Activated gamma-delta T cell treated with anti-CD3 and anti-CD28 coated beads, Interleukin-2, amount 50 U/mL, for 16 hours (primary cell): ENCODE measurements around the gene VPS16.

ENCODE experiments used
- DNase-seq: peaks from one replicate; pipeline ENCODE4 v3.0.0-alpha.2; 2020; ENCODE audit warnings: low read depth

VPS16 gene

DNA sequence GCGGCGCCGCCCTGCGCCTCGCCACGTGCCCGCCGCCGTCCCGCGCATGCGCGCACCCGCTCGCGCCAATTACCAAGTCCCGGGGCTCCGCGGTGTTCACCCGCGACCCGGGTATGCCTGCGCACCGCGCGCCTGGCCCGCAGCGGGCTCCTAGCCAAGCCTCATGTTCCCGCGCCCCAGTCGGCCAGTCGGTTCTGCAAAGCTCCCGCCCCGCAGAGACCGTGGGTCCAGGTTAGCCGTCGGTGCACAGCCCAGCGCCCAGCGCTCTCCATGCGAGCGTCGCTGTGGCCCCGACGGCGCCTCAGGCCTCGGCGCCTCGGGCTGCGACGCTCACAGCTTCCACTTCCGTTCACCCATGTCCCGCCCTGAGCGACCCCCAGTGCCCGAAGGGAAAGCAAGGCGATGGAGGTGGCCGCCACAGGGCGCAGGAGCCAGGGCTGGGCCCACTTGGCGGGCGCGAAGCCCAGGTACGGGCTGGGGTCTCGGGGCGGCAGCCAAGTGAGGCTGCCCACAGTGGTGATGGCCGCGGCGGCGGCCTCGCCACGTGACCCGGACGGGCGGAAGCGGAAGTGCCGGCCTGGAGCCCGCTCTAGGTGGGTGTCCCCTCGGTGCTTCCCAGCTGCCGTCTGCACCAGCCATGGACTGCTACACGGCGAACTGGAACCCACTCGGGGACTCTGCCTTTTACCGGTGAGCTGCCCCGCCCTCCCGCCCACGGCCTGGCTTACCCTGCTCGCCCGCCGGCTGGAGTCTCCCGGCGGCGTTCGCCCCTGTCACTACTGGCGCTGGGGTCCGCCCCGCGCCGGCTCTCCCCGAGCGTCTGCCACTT, at the start of gene VPS16, which contains the start of gene PCED1A:
Gene VPS16, plus strand, starts transcription at position 608 of the 829 bp plus-strand sequence. Its CDS starts 30 bp downstream, at position 638.
Gene PCED1A, minus strand, starts transcription at position 518 of the 829 bp plus-strand sequence. CDS start 743 bp downstream, outside the sequence.
- peak; percentile 84 for DNase-seq

DNA sequence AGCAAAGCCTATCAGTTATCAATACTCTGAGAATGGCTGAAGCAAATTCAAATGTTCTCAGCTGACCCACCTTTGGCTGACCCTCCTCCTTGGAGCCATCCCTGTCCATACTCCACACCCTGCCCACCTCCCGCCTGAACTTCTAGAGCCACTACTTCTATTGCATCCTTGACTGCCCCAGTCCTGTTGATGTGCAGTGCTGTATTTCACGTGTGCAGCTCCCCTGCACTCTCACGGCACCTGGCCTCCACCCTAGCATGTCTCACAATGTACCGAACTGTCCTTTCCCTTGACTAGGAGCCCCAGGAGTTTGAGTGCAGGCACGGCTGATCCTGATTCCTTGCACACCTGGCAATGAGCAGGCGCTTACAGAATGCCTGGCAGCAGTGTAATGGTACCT, 47.1 kb upstream of the VPS16 start:
- no peak for DNase-seq

DNA sequence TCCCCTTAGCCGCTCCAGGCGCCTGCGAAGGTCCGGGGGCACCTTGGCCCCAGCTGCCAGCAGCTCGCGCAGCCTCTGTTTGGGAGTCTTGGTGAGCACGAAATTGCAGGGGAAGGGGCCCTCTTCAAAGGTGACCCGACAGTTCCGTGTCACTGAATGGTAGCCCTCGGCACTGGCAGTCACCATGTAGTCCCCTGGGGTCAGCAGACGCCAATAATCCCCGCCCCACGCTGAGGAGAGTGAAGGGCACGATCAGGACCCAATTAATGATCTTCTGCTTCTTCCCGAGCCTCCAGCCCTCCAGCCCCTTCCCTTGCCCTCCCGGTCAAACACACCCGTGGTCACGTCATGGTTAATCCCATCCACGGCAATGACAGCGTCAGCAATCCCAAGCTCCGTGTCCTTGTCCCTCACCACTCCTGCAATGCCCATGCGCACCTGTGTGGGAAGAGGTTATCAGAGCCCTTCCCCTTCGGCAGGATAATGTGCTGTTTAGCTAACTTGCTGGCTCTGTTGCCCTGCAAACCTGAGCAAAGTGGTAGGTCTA, 46.3 kb upstream of the VPS16 start:
- no peak for DNase-seq

DNA sequence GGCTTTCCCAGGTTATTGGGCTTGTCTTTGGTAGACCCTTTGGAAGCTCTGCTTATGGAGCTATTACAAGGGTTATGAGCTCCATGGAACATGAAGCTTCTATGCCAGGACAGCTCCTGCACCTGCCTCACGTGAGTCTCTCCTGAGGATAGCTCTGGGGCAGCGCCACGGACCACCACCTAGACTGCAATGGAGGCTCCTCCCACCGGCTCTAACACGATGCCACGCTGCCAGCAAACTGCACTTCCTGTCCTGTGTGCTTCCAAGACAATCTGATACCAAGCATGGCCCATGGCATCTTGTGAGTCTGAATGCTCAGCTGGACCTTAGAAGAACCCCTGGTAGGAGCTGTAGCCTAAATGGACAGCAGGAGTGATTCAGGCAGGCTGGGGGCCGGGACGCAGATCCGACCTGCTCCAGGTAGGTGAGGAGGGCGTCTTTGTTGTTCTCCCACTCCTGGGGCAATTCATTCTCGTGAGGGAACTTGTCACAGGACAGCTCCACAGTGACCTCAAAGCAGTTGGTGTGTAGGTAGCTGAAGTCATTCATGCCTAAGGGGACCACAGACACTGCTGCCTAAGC, 45.6 kb upstream of the VPS16 start:
- DNase-seq: no peak

DNA sequence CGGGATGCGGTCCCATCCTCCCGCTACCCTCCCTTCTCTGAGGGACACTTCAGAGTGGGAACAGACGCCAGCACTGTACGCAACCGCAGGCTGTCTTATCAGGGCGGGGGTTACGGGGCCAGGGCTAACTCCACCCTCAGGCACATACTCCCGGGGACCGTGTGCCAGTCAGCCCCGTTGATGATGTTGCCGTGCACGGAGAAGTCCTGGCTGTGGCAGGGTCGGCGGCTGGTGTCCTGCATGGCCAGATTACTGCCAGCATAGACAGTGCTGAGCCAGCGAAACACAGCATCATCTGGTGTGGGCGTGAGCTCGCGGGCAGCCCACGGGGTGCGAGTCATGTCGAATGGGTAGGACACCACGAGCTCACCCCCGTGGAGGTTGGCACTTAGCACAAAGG, 45.1 kb upstream of the VPS16 start:
- DNase-seq: no peak

DNA sequence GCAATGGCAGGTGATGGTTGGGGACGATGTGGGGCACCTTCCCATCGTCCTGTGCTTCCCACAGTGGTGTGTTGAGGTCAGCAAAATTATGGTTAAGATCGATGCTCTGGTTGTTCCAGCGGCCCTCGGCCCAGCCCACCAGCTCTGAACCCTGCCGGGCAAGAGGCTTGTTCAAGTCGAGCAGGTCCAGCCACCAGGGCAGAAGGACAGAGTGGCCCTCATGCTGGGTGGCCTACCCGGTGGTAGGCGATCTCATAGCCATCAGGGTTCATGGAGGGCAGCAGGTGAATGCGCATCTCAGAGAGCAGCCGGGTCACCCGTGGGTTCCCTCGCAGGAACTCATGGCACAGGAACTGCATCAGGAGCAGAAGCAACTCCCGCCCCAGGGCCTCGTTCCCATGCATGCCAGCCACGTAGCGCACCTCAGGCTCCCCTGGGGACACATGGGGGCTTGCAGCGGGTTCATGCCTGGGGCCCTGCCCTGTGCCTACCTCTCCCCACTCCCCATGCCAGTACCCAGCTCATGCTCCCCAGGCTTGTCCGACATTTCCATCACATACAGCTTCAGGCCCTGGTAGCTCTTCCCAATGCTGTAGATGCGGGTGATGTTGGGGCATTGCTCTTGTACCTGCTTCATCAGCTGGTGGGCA, 44.4 kb upstream of the VPS16 start:
- no peak for DNase-seq

DNA sequence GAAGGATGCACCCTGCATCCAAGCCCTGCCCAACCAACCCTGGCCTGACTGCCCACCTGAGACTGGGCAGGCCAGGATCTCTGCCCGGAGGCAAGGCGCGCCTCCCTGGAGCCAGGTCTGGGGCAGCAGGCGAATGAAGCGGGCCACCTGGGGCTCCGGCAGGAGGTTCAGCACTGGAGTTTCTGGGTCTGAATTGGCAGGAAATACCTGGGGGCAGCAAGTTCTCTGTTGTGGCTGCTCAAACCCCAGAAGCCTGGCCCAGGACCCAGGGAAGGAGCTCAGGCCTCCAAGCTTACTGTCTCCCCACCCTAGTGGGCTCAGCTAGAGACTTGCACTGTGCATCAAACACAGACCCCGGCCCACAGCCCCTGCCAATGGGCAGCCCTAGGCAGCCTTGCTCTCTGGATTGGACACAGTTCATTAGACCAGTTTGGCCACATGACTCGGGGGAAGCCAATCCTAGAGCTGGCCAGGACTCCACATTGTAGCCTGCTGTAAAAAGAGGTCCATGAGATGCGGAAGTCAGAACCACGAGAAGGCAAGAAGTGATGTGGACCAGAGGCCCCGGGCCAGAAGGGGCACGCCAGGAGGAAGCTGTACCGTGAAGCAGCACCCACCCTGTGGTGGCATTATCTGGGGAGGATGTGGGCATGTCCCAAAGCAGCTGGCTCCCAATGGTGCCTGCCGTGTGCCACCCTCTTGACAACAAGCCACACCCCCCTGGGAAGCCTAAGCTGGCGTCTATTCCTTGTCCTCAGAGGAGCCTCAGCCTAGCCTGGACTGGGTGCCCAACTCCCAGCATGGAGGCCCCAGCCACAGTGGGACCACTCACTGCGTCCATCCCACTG, 43.2 kb upstream of the VPS16 start:
- DNase-seq: no peak

DNA sequence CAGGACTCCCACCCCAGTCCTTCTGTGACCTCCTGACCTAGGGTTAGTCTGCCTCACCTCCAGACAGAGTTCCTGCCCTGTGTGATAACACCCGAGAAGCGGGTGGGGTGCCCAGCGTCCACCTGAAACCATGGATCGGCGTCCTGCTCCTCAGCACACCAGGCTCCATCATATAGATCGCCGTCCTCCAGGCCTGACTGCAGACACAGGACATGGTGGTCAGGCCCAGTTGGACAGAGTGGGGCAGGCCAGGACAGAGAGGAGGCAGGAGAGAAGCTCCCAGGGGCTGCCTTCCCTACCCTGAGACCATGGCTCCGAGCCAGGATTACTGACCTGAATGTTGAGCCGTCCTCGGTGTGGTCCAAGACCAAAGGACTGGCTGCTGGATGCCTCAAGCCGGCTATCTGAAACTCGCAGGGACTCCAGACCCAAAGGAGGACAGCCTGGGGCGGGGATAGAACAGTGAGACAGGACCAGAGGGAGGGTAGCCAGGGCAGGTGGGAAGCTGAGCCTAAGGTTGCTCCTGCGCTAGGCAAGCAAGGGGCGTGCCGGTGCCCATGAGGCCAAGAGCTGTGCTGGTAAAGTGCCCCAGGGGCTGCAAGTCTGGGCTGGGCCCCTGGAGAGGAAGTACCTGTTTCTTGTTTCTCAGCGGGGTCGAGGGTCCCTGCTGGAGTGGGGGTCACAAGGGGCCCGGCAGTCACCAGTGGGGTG, 42.3 kb upstream of the VPS16 start:
- no peak for DNase-seq

DNA sequence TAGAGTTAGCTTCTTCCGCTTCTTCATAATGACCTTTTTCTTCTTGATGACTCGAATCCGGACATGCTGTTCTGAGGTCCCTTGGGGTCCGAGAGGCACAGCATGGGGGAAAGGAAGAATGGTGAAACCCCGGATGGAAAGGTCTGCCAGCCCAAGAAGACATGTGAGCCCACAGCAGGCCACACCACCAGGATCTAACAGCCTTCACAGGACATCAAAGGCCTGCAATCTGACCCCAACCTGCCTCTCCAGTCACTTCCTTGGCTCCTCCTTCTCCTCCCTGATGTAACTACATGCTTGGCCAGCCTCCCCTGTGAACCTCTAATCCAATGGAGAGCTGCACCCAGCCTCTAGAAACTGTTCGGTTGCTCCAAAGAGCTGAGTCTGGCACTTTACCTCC, 41.7 kb upstream of the VPS16 start:
- DNase-seq: no peak

DNA sequence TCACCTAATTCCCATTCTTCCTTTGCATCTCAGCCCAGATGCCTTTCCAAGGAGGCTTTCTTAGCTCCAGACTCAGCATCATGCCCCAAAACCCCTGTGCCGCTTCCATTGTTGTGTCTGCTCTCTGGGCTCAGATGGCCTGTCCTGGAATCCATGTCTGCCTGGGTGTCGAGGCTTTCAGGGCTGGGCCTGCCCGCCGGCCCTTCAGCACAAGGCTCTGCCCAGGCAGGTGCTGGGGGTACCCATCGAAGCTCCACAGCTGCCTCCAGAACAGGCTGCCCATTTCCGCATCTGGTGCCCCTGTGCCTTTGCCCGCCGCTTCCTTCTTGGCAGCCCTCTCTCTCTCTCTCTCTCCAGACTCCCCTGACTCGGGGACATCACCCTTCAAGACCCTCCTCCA, 41.3 kb upstream of the VPS16 start:
- DNase-seq: no peak

DNA sequence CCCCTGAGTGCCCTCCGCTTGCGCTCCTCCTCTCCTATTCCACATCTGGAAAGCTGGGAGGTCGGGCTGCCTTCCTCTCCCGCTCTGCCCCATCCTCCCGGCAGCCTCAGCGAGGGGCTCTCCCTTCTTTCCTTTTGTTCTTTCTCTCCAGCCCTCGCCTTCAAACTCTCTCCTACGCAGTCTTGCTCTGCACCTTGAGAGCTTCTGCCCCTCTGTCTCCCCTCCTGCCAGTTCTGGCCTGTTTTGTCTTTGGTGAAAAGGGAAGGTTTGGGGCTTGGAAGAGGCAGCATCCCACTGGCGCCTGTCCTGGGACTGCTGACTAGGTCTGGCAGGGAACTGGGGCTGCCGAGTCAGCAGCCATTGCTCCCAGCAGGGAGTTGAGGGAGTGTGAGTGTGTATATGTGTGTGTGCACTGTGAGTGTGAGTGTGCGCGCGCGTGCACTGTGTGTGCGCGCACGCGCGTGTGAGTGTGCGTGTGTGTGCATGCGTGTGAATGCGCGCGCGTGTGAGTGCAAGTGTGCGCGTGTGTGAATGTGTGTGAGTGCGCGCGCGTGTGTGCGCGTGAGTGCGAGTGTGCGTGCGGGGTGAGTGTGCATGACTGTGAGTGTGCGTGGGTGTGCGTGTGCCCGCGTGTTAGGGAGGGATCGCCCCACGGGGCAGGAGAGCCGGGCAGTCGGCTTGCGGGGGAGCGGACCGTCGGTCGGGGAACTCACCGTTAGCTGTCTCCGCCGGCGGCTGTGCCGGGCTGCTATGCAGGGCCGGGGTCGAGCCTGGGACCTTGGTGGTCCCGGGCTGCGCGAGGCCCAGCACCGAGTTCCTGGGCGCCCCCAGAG, 40.6 kb upstream of the VPS16 start:
- DNase-seq: no peak

DNA sequence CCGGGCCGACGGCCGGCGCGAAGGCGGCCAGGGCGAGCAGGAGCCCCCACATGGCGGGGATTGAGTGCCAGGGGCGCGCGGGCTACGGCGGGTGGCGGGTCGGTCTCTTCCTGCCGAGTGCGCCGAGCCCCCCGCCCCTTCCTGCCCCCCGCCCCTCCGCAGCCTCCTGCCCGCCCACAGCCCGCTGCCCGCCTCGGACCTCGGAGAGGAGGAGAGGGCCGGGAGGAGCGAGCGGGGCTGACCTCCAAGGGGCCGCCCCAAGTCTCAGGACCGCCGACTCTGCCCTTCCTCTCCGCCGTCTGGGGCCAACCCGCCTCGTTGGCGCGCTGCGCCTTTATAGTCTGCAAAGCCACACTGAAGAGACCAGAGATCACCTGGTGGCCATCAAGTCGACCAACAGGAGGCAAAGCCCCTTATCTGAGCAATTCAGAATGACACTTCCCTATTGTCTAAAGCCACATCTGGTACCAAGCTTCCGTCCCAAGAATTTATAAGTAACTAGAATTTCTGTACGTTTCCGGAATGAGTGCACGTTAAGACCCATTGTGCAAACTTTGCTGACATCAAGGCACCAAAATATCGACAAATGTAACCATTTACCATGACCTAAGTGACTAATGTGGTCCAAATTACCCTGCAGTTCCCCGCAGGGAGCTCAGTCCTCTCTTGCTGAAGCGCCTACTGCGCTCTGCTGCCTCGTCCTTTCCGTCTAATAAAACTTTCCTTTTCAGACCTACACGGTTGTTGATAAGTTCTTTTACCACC, 39.8 kb upstream of the VPS16 start, which contains the start of gene CPXM1:
Gene CPXM1, minus strand, starts transcription at position 107 of the 765 bp plus-strand sequence. Its CDS starts 55 bp downstream, at position 52.
- DNase-seq: no peak

DNA sequence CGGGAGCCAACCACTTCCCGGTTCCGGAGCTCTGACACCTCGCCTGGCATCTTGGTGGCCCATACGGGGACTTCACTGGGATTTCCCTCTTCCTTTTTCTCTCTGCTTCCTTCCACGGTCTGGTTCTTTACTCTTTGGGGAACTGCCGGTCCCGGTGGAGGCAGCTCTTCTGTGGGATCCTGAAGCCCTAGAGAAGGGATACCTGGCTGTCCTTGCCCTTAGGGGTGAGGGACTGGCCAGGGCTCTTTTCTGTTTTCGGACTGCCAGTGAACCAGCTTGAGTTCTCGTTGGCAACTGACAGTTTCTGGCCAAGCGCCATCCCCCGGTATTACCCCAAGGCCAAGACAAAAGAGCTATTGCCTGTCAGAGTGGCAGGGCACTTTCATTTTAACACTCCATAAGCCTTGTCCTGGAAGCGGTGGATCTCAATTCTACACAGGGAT, 39.2 kb upstream of the VPS16 start:
- no peak for DNase-seq

DNA sequence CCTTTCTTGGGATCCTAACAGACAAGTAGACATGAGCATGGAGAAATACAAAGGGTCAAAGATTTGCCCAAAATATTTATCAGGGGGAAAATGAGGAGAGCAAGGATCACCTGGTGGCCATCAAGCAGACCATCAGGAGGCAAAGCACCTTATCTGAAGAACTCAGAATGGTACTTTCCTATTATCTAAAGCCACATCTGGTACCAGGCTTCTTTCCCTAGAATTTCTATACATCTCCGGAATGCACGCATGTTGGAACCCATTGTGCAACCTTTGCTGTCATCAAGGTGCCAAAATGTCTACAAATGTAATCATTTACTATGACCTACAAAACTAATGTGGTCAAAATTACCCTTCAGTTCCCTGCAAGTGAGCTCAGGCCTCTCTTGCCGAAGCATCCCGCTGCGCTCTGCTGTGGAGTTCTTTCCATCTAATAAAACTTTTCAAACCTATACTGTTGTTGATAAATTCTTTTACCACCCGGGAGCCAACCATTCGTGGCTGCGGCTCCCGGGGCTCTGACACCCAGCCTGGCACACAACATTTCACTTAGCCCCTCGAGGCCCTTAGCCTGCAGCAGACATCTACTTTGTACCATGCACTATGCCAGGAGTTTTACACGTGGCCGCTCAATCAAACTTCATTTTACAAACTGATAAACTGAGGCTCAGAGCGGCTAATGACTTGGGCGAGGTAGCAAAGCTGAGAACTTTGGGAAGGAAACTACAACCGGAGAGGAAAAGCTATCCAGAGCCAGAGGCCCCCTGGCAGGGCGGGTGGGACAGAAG, 36.3 kb upstream of the VPS16 start:
- no peak for DNase-seq

DNA sequence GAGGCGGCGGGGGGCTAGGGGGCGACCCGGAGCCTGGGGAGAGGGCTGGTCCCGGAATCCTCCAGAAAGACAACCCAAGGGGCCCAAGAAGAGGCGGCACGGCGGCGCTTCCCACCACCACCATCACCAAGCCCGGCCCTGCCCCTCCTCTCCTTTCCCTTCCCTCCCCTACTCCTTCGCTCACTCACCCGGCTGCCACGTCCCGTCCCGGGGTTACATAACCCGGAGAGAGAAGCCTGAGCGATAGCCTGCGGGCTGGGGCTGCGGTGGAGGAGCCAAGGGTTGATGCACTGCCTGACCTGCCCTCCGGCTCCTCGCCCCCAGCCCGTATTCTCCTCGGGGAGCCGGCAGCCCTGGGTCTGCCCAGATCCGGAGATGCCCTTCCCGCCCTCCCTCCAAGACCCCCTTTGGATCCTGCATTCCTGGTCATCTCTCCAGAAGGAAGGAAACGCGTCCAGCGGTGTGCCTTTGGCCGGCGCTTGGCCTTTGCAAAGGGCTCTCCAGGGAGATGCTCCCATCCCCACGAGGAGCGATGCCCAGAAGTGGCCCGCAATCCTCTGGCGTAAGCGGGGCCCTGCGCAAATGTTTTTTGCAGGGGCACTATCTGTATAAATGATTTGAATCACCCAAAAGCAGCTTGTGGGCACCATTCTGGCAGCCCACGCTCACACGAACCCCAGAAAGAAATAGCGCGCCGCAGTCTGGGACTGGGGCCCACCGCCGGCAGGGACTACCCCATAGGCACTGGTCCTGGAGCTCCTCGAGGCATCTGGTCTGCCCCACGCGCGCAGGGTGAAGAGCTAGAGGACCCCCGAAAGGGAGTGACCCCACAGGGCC, 35.5 kb upstream of the VPS16 start:
- DNase-seq: no peak

DNA sequence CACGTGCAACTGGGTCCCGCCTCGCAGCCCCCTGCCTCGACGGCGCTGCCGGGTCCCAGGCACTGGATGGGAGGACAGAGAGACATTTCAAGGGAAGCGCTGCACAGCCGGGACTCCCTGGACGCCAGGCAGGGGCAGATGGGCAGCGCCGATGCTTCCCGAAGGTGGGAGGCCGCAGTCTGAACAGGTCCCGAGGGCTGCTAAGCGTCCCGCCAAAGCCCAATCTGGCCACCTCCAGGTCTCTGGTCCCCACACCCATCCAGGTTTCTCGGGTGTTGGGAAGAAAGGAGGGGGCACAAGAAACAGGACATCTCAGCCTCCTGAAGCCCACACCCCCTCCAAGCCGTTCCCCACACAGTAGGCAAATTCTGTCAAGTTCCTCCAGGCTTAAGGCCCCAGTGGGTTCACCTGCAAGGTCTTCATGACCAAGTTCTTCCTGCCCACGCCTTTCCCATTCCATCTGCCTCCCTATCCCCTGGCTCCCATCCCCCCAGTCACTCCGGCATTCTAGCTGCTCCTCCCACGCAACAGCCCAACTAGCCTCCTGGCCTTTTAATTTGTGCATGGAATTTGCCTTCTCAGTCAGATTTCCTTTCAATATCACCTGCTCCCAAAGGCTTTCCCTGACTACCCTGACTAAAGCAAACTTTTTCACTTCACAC, 34.7 kb upstream of the VPS16 start:
- DNase-seq: no peak

DNA sequence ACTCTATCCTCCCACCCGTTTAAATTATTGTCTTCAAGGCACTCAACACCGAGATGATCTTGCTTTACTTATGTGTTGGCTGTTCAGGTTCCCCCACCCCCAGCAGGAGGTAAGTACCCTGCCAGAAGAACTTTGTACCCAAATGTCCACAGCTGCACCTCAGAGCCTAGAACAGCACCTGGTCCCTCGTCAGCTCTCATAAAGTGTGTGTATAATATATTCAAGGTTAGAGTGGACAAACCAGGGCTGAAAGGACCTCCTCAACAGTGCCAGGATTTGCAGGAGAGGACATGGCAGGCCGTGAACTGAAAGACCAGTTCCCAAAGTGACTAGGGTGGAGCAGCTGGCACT, 34.2 kb upstream of the VPS16 start:
- DNase-seq: no peak
